ENCODE results near the gene ARHGAP10.

The ARHGAP10 gene

DNA sequence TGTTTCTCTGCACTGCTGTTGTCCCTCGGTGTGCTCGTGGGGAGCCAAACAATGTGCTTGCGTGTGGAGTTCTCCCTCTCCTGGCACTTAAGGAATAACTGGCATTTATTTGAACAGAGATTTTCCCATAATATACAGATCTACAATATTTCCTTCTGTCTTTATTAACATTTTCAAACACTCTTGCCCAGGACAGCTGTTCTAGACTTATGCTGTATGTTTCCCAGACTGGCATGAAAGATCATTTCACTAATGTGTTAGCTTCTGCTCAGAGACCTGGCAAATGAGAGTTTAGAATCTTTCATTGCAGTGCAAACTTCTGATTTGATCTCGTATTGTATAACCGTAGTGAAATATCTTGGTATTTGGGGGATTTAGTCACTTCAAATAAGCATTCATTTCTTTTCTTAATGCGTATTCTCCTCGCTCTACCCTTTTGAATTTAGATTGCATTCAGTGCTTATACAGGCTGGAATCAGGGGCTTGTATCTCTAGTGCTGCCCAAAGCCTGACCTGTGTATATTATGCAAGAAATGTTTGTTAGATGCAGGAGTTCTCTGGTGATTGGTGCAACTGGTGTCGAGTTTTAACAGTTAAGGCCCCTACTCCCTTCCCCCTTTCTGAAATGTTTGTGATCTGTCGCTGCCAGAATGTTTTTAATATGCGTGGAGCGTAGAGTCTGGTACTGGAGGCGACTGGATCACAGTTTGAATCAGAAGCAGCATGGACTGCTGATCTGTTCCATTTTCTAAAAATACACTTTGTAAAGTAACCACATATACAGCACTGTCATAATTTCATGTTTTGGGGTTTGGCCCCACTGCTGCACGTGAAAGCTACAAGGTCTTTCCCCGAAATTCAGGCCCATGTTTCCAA, 326.3 kb downstream of the ARHGAP10 start:
- Histone ChIP-seq H3K9me3 (ENCODE audit: control insufficient read depth, low read length) (no peaks in the 10 kb centered on the region), H3K9ac (ENCODE audit: low read length) (no peak overlapping the region), H3K36me3 (ENCODE audit: control insufficient read depth, insufficient read depth, low read length) (no peaks in the 10 kb centered on the region), H3K4me3 (ENCODE audit: low read length) (no peak overlapping the region), H3K27me3 (ENCODE audit: control insufficient read depth, insufficient read depth, low read length) (no peaks in the 10 kb centered on the region), H3K4me1 (ENCODE audit: control insufficient read depth, insufficient read depth, low read length) (peaks cover 43% of the 10 kb centered on the region)

DNA sequence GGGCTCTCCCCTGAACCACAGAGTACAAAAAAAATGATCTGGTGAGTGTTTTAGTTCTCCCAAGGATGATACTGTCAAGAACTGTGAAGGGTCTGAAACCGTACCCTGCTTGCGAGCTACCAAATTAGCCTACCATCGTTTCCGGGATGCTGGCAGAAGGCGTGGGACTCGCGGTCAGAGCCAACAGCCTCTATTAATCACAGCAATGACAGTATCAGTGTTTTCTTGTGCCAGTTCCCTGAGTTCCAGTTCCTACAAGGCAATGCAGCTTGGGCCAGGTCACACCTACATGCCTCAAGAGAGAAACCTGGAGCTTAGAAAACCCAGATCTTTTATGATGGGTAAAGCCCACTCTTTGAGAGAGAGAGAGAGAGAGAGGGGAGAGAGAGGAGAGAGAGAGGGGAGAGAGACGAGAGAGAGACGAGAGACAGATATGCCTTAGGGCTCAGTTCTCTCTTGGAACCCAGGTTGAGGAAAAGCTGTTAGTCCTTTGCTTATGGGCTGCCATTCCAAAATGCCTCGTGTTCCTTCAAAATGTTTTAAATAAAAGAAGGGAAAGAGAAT, 327.8 kb downstream of the ARHGAP10 start:
- H3K4me1 ChIP-seq (ENCODE audit: control insufficient read depth, insufficient read depth, low read length) = peaks cover 36% of the 10 kb centered on the region
- H3K9ac ChIP-seq (ENCODE audit: low read length) = peak overlapping the region; percentile 44
- no peaks in the 10 kb centered on the region for H3K27me3 ChIP-seq (ENCODE audit: control insufficient read depth, insufficient read depth, low read length)
- no peaks in the 10 kb centered on the region for H3K9me3 ChIP-seq (ENCODE audit: control insufficient read depth, low read length)
- no peaks in the 10 kb centered on the region for H3K36me3 ChIP-seq (ENCODE audit: control insufficient read depth, insufficient read depth, low read length)
- no peak overlapping the region for H3K4me3 ChIP-seq (ENCODE audit: low read length)

DNA sequence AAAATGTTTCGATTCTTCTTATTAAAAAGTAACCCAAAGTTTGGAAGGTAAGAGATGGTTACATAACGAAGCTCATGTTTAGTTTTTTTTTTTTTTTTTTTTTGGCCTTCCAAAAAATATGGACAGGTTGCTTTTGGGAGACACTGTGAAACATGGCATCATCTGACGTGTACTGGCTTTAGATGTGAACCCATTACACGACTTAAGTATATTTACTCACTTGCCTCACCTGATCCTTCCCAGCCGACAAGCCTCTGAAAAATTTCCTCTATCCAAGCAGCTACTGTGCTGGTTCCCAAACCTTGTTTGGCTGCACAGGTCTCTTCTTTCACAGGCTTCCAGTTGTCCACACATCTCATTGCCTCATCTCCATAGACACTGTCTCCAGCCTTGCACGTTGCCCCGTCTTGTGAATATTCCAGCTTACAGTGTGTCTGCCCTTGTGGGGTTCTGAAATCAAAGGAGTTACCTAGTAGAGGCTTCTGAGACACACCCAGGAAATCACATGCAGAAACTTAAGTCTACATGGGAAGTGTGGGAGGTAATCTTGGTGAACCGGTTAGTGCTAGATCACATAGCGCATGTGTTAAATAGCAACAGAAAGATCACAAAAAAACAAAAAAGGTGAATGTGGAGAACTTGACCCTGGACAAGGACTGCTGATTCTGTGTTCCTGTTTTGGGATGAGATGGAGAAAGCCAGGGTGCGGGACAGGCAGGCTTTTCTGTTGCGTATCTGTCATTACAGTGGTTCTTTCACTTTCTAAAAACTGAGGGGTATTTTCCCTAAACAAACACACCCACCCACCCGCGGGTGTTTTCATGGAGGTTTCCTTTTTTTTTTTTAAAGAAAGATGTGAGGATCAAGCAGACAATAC, 328.6 kb downstream of the ARHGAP10 start:
- Histone ChIP-seq H3K27me3 (ENCODE audit: control insufficient read depth, insufficient read depth, low read length) (no peaks in the 10 kb centered on the region), H3K4me1 (ENCODE audit: control insufficient read depth, insufficient read depth, low read length) (peaks cover 36% of the 10 kb centered on the region), H3K9ac (ENCODE audit: low read length) (no peak overlapping the region), H3K9me3 (ENCODE audit: control insufficient read depth, low read length) (no peaks in the 10 kb centered on the region), H3K36me3 (ENCODE audit: control insufficient read depth, insufficient read depth, low read length) (no peaks in the 10 kb centered on the region), H3K4me3 (ENCODE audit: low read length) (no peak overlapping the region)

DNA sequence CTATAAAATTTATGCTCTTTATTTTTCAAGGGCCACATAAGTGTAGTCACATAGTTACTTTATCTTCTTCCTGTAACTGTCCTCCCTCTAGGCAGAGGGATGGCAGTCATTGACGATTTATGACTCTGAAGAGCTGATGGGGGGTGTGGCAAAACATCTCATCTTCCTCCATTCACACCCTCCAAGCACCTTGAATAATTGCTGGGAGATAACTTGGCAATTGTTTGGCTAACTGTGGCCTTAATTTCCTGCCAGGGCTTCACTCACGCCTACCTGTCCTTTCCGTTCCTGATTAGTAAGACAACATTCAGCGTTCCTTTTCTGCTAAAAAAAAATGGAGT, 329.2 kb downstream of the ARHGAP10 start:
- Histone ChIP-seq H3K9me3 (ENCODE audit: control insufficient read depth, low read length) (no peaks in the 10 kb centered on the region), H3K36me3 (ENCODE audit: control insufficient read depth, insufficient read depth, low read length) (no peaks in the 10 kb centered on the region), H3K9ac (ENCODE audit: low read length) (no peak overlapping the region), H3K27me3 (ENCODE audit: control insufficient read depth, insufficient read depth, low read length) (no peaks in the 10 kb centered on the region), H3K4me3 (ENCODE audit: low read length) (no peak overlapping the region), H3K4me1 (ENCODE audit: control insufficient read depth, insufficient read depth, low read length) (peaks cover 36% of the 10 kb centered on the region)

- Histone ChIP-seq H3K36me3 (ENCODE audit: control insufficient read depth, insufficient read depth, low read length) (no peaks in the 10 kb centered on the region), H3K27me3 (ENCODE audit: control insufficient read depth, insufficient read depth, low read length) (no peaks in the 10 kb centered on the region), H3K9ac (ENCODE audit: low read length) (no peak overlapping the region), H3K4me3 (ENCODE audit: low read length) (no peak overlapping the region), H3K9me3 (ENCODE audit: control insufficient read depth, low read length) (no peaks in the 10 kb centered on the region), H3K4me1 (ENCODE audit: control insufficient read depth, insufficient read depth, low read length) (peaks cover 36% of the 10 kb centered on the region)
Observed at GRCh38 chr4:148061795-148062194, 329.9 kb downstream of the ARHGAP10 start.

DNA sequence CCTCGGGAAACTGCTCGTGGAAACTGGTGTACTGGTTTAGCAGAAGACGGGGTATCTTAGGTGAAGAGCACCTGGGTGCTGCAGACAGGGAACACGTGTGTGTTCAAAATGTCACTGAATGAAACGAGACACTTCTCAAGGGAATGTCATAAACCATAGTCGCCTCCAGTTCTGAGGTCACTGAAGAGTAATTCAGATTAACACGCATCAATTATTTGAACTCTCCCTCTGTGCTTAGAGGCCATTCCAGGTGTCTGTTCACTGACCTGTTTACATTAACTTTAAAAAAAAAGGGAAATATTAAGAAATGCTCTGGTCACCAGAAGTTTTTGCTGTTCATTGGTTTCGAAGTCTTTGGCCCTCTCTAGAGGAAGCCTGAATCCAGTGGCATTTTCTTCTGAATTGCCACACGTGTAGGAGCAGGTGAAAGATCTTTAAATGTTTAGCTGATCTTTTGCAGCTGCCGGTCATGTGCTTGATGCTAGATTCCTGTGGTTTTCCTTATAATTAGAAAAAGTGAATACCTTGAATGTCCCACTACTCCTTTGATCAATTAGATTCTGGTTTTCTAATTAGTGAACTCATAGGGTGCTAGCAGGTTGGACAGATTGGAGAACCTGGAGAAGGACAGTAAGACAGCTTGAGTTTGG, 330.5 kb downstream of the ARHGAP10 start:
- Histone ChIP-seq H3K9ac (ENCODE audit: low read length) (no peak overlapping the region), H3K4me1 (ENCODE audit: control insufficient read depth, insufficient read depth, low read length) (peaks cover 36% of the 10 kb centered on the region), H3K27me3 (ENCODE audit: control insufficient read depth, insufficient read depth, low read length) (no peaks in the 10 kb centered on the region), H3K9me3 (ENCODE audit: control insufficient read depth, low read length) (no peaks in the 10 kb centered on the region), H3K36me3 (ENCODE audit: control insufficient read depth, insufficient read depth, low read length) (no peaks in the 10 kb centered on the region), H3K4me3 (ENCODE audit: low read length) (no peak overlapping the region)

DNA sequence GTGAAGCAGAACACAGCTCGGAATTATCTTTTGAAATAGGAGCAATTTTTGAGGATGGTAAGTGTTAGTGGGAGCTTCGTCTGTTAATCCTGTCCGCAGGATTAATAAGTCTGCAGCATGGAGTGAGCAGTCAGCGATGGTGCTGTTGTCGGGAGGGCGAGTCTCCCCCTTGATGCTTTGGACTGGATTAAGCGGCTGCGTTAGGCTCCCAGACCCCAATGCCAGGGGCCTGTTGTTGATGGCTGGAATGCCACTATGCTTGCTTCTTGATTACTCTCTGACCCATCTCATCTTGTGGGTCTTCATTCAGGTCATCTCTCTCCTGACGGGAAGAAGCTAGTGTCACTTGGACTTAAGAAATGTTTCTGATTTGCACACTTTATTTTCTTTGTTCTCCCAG, 332.6 kb downstream of the ARHGAP10 start:
- peaks cover 28% of the 10 kb centered on the region for H3K4me1 ChIP-seq (ENCODE audit: control insufficient read depth, insufficient read depth, low read length)
- H3K27me3 ChIP-seq (ENCODE audit: control insufficient read depth, insufficient read depth, low read length) = no peaks in the 10 kb centered on the region
- H3K9me3 ChIP-seq (ENCODE audit: control insufficient read depth, low read length) = no peaks in the 10 kb centered on the region
- no peak overlapping the region for H3K4me3 ChIP-seq (ENCODE audit: low read length)
- H3K9ac ChIP-seq (ENCODE audit: low read length) = no peak overlapping the region
- H3K36me3 ChIP-seq (ENCODE audit: control insufficient read depth, insufficient read depth, low read length) = no peaks in the 10 kb centered on the region

DNA sequence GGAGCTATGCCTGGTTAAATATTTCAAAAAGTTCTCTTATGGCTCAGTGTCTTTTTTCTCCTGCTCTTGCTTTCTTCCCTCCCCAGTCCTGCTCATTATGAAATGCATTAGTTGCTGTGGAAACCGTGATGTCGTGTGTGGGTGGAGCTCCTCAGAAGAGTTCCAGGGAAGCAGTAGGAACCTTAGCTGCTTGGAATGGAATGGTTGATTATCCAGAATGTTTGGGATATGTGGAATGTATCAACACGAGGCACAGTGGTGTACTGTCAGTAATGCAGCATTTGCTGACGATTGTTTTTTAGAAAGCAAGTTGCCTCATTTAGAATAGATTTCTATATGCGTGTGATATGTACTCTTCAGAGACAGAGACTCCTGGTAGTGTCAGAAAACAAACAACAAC, 333.2 kb downstream of the ARHGAP10 start:
- Histone ChIP-seq H3K9ac (ENCODE audit: low read length) (no peak overlapping the region), H3K9me3 (ENCODE audit: control insufficient read depth, low read length) (no peaks in the 10 kb centered on the region), H3K4me1 (ENCODE audit: control insufficient read depth, insufficient read depth, low read length) (peaks cover 22% of the 10 kb centered on the region), H3K4me3 (ENCODE audit: low read length) (no peak overlapping the region), H3K27me3 (ENCODE audit: control insufficient read depth, insufficient read depth, low read length) (no peaks in the 10 kb centered on the region), H3K36me3 (ENCODE audit: control insufficient read depth, insufficient read depth, low read length) (no peaks in the 10 kb centered on the region)

GRCh38 chr4:148067301-148067916, 335.5 kb downstream of the ARHGAP10 start:
- Histone ChIP-seq H3K27me3 (ENCODE audit: control insufficient read depth, insufficient read depth, low read length) (no peaks in the 10 kb centered on the region), H3K9ac (ENCODE audit: low read length) (no peak overlapping the region), H3K36me3 (ENCODE audit: control insufficient read depth, insufficient read depth, low read length) (no peaks in the 10 kb centered on the region), H3K4me3 (ENCODE audit: low read length) (no peak overlapping the region), H3K9me3 (ENCODE audit: control insufficient read depth, low read length) (no peaks in the 10 kb centered on the region), H3K4me1 (ENCODE audit: control insufficient read depth, insufficient read depth, low read length) (peaks cover 2% of the 10 kb centered on the region)

GRCh38 chr4:148068065-148068911, 336.4 kb downstream of the ARHGAP10 start:
- Histone ChIP-seq H3K4me3 (ENCODE audit: low read length) (no peak overlapping the region), H3K27me3 (ENCODE audit: control insufficient read depth, insufficient read depth, low read length) (no peaks in the 10 kb centered on the region), H3K36me3 (ENCODE audit: control insufficient read depth, insufficient read depth, low read length) (no peaks in the 10 kb centered on the region), H3K9ac (ENCODE audit: low read length) (no peak overlapping the region), H3K9me3 (ENCODE audit: control insufficient read depth, low read length) (no peaks in the 10 kb centered on the region), H3K4me1 (ENCODE audit: control insufficient read depth, insufficient read depth, low read length) (no peaks in the 10 kb centered on the region)
